ENCODE results near the gene GPR18.

GPR18 gene, protein sequence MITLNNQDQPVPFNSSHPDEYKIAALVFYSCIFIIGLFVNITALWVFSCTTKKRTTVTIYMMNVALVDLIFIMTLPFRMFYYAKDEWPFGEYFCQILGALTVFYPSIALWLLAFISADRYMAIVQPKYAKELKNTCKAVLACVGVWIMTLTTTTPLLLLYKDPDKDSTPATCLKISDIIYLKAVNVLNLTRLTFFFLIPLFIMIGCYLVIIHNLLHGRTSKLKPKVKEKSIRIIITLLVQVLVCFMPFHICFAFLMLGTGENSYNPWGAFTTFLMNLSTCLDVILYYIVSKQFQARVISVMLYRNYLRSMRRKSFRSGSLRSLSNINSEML

DNA sequence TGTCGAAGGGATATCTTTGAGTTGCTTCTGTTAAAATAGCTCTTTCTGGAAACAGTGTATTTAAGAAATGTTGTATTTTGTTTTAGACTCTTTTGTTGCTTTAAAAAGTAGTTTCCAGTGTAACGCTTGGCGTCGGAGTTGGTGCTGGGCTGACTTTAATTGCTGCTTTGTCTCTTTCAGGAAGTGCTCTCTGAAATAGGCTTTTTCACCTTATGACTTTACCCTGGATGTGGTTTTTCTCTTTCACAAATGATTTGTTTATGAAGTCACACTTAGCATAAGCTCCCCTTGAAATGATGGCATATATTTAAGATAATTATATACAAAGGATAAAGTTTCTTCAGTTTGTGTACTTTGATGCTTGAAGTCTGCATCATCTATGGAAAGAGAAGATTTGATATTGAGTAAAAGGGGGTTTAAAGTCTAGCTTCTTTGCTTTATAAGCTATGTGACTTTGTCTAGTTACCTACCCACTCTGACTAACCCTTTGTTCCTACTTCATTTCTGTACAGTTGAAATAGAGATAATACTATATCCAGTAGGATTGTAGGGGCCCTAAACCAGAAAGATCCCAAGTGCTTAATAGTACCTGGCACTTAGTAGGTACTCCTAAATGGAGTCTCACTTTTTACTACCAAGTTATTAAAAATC lies at the start of gene GPR18:
GPR18 (minus strand) TSS at position 170 of the 651 bp plus-strand sequence. CDS start 2,507 bp downstream, outside the sequence.
- DNase-seq (ENCODE audit: low read depth in 2 of 2): no peak

DNA sequence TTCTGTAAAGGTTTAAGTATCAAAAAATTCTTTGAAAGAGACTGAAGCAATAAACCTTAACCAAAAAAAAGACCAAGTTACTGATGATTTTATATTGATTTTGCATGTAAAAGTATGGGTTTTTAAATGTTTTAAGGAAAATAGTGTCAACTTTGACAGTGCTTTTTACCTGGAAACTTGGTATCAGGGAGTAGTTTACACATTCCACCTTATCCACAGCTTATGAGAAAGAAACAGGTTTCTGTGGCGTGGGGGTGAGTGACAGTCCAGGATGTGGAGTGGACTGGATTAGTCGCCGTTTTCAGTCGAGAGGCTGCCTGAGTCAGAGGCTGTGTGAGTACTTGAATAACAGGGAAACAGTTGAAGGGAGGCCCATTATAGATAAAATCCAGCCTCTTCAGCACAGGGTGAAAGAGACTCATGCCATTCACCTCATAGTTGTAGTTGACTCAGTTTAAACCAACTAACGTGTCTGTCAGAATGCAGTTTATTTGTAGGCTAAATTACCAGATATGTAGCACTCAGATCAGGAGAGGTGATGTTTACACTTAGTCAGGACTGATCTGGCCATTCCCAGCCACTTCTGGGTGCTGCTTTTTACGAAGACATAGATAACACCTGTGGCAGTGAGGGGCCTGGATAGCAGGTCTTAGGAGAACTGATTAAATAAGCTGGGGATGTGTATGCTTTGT lies 49.6 kb upstream of the GPR18 start:
- DNase-seq (ENCODE audit: low read depth in 2 of 2): no peak

DNA sequence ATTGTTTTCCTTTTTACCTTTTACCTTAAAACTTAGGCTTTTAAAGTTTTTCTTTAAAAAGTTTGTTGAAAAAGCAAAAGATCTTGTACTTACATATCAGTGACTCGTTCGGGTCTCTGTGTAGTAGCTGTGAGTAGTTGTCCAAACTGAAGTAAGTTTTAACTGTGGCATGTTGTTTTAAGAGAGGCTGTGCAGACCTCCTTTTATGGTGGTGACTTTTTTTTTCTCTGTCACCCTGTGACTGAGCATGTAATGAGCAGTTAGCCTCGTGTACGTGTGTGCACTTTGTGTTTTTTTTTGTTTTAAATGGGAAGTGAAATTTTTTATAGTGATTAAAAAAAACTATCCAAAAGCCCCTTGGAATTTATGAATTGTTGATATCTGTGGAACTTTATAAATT lies 49.1 kb upstream of the GPR18 start, which contains the start of gene GPR183:
GPR183 (minus strand) TSS at position 153 of the 400 bp plus-strand sequence. CDS start 11,254 bp downstream, outside the sequence.
- no peak for DNase-seq (ENCODE audit: low read depth in 2 of 2)

DNA sequence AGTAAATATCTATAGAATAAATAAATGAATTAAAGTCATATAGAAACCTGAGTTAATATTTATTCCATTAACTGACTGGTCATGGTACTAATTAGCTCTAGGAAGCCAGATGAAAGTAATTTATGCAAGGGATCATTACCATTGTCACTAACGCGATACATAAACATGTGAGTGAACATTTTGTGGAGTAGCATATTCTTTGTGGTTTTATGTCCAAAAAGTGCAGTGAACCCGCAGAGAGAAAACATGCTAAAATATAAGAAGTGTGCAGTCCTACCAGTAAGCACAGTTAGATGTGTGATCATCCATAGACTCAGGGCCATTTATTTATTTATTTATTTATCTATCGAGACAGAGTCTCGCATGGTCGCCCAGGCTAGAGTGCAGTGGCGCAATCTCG lies 47.4 kb upstream of the GPR18 start:
- DNase-seq (ENCODE audit: low read depth in 2 of 2): no peak

DNA sequence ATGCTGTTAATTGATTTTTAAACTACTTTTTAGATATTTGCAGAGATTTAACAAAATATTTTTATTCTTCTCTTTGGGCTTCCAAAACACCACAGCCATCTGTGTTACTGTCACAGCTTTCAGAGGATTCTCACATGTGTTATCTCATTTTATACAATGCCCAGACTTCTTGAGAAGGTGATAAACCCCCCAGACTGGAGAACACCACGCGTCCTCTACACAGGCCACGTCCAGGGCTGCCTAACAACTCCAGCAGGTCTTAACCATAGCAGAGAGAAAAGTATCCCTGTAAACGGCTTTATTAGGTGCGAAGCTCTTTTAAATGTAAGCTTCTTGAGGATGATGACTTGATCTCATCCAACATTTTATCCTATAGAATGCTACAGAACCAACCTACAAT lies 47.0 kb upstream of the GPR18 start:
- DNase-seq (ENCODE audit: low read depth in 2 of 2): no peak

DNA sequence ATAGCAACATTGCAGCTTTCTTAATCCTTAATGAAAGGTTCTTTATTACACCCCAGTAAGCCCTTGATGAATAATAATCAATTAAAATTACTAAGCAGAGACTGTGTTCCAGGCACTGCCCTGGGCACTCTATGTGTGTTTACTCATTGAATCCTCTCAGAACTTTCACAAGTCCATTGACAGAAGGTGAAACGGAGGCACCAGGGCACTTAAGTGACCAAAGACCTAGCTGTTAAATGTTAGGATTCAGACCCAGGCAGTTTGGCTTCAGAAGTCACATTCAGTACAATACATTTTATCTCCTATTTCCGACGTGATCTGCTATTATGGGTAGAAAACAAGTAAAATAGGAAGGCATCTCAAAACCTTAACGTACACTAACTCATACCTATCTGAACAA lies 46.4 kb upstream of the GPR18 start:
- DNase-seq (ENCODE audit: low read depth in 2 of 2): no peak

DNA sequence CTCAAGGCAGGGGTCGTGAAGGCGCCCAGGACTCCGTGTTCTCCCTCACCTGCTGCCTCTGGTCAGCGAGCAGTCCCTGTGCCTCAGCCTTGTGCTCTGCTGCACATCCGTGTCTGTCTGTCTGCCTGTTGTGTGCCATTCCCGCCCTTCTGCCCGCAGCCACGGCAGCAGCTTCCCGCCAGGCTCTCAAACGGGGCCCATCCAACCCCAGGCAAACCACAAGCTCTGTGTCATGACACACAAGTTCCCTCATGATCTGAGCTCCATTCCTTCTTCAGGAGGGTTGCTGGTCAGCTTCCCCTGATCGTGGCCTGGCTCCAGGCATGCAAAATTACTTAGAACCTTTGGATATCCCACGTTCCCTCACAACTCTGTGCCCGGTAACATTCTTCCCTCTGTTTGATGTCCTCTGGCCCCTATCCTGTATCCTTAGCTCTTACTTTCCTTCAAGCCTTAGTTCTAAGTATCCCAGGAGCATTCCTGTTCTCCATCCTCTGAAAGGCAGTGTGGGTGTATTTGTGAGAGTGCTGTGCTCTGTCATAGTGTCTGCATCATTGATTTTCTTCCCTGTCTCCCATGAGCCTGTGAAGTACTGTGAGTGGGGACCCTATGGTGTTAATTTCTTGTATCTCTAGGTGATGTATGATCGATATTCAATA lies 45.8 kb upstream of the GPR18 start:
- DNase-seq (ENCODE audit: low read depth in 2 of 2): no peak

DNA sequence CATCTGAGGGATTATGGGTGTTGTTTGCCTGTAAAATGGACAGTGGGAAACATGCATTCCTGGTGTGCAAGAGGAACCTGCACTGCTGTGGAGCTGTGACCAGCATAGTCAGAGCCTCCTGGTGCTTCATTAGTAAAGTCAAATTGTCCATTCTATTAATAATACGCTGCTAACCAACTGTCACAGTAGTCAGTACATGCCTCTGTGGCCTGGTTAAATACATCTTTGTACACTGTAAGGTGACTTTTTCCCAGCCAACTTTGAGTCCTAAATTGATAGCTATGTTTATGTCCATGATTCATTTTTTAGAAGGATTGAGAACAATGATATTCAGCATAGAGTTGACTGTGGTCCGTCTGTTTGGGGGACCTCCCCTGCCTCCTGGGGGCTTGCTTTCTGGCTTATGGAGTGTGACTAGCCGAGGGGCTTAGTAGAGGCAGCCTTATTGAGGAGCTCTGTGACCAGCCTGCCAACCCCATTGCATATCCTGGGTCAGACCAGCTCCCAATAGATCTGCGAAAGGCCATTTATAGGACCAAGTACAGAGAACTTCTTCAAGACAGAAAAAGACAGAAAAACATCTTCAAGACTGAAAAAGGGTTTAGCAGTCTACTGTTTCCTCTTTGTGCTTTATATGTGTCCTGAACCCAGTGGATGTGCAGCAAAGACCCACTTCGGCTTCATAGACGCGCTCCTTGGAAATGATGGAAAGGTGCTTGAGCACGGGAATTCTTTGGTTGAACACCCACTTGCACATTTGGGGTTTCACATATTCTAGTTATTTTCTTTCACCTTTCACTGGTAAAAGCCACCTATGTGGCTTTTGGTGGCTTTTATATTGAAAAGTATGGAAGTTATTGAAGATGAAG lies 44.7 kb upstream of the GPR18 start:
- DNase-seq (ENCODE audit: low read depth in 2 of 2): no peak

DNA sequence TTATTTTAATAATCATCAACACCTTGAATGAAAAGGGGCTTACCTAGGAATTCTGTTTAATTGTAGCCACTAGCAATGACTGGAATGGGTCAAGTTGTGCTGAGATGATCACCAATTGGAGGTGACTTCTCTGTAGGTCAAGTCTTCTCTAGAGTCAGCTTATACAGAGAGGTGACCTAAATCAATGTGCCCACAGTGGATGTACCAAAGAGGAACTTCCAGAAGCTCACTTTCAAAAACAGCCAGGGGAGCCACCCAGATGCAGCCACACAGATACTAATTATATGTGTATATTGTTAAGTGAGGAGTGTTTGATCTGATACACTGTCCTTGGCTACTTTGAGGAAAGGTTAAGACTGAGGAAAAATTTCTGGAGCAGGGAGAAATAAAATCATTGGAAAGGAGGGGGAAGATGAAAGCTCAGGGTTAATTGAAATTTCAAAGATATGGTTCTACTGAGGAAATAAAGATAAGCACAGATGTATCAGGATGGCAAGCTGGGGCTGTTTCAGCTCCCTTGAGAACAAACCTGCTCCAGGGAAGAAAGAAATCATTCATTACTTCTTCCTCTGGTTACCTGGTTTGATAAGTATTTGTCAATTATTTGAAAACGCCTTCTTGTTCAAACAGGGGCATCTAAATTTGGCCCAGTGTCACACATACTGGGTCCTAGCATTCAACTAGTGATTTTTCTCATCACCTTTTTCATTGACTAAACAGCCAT lies 43.9 kb upstream of the GPR18 start:
- no peak for DNase-seq (ENCODE audit: low read depth in 2 of 2)

DNA sequence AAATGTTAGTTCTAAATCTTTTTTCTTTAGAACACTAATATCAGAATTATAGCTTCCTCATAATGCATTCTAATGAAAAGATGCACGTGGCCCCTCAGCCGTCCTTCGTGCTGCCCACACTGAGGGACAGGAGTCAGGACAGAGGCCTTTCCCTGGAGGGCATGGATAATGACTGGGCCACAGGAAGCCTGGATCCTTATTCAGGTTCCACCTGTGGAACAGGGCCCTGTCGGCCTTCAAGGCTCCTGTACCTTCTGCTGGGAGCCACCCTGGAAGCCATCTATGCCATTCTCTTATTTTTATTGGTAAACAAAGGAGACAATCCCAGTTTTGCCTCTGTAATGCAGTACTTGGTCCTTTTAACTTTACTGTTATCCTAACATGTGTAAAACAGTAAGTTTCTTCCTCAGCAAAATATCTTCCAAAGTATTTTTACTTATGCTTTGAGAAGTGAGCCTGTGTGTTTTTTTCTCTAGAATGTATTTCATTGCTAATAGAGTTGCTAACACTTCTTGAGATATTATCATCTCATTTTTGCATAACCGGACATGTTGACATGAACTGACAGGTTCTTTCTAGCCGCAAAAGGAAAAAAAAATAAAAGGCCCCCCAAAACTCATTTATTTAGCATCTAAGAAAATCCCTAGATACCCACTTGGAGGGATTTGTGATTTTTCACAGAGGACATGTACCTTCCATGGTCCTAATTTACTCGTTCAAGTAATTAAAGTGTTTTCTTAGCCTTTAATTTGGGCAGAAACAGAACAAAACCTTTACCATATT lies 43.1 kb upstream of the GPR18 start:
- no peak for DNase-seq (ENCODE audit: low read depth in 2 of 2)

DNA sequence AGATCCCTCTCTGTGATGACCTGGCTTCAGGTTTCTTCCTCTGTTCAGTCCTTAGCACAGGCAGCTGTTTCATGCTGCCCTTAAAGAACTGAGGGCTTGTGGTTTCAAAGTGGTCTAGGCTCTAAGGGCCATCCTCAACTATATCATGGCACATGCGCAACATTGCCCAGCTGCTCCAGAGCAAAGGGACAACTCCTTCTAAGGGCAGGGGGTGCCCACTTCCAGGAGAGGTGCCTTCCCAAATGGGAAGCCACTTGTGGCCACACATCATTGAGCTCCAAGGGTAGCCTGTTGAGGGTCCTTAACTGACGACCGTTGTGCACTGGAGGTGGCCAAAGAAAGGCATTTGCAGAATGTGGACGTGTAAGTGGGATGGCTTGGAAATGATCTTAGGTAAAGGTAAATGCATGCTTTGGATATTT lies 41.8 kb upstream of the GPR18 start:
- DNase-seq (ENCODE audit: low read depth in 2 of 2): no peak

DNA sequence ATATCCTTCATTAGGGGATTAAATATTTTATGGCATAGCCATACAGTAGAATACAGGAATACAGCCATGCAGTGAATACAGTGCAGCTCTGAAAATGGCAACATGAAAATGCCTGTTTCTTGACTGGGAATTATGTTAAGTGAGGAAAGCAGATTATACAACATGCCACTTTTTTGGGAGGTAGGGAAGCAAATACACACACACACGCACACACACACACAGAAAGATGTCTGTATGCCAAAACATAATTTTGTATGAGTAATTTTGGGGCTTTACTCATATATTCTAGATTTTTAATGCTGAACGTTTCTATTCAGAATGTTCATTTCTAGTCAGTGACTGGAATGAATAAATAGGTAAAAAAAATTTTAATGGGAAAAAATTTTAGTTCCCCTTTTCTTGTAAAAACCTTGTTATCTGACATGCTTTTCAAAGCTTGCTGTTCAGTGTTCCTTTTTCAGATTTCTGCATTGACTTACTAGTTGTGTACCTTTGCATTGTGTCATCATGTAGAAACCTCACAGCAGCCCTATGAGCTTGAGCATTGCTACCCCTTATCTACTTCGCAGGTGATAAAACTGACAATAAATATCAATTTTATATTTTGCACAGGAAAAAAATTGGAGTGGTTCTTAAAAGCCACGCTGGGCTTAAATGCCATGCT lies 41.2 kb upstream of the GPR18 start:
- no peak for DNase-seq (ENCODE audit: low read depth in 2 of 2)

DNA sequence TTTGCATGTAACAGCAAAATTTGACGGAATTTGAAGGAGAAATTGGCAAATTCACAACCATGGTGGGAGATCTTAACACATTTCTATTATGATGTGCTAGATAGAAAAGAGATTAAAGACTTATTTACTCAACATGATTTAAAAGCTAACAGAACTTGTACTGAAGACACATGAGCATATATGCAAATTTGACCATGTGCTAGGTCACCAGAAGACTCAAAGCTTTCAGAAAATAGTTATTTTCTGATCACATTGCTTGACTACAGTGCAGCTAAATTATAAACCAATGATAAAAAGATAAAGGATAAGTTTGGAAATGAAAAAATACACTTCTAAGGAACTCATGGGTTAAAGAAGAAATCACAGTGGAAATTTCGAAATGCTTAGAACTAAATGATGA lies 39.9 kb upstream of the GPR18 start:
- no peak for DNase-seq (ENCODE audit: low read depth in 2 of 2)

DNA sequence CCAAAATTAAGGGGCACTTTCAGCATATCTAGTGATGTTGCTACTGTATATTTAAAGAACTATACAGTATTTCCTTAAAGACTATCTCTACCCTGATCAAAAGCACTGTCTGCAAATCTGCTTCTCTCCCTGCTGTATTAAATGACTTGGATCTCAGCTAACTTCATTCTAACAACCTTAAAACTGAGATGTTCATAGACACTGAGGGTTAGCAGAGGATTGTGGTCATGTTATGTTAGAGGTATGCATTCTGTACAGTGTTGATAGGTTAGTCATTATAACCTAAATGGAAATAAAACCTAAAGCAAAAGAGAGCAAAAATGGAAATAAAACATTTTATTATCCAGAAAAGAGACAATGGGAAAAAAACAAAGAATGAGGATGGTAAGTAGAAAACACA lies 39.2 kb upstream of the GPR18 start:
- peak; percentile 44 to 47 for DNase-seq (ENCODE audit: low read depth in 2 of 2)

DNA sequence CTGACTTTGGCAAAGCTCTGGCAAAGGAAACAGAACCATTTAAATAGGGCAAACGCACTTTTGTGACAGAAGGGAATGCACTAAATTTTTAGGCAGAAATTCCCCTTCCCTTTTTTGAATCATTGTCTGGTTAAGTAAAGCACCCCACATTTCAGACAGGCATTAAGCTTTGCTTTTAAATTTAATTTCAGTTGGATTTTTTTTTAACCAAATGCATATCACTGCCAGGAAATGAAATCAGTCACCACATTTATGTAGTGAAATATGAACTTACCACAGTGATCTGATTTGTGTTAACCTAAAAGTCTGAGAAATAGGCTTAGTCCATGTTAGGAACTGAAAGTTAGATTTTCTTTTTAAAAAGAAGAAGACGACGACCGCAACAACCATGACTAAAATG lies 38.2 kb upstream of the GPR18 start:
- peak; percentile 27 to 29 for DNase-seq (ENCODE audit: low read depth in 2 of 2)

DNA sequence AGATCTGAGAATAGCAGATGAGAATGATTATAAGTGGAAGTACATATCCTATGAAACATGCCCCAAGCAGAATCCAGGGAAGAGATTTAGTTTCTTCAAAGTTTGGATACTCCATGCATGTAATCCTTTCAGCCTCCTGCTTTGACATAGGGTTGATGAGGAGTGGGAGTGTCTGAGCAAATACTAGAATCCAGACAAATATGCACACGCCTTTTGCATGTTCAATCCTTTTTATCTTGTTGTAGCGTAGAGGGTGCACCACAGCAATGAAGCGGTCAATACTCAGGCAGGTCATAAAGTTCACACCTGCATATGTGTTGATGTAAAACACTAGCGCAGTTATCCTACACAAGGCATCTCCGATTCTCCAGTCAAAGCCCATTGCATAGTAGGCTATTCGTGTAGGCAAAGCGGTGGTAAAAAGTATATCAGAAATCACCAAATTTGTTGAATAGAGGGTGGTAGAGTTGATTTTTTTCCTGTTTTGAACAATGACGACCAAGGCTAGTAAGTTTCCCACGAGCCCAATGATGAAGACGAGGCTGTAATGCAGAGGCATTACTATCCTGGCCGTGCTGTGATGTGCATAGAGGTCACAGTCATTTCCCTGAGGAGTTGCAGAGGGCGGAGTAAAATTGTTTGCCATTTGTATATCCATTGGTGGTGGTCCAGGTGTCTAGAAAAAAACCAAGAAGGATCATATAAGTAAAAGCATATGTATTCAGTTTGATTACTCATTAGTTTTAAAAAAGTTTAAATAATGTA lies 37.5 kb upstream of the GPR18 start:
- no peak for DNase-seq (ENCODE audit: low read depth in 2 of 2)

DNA sequence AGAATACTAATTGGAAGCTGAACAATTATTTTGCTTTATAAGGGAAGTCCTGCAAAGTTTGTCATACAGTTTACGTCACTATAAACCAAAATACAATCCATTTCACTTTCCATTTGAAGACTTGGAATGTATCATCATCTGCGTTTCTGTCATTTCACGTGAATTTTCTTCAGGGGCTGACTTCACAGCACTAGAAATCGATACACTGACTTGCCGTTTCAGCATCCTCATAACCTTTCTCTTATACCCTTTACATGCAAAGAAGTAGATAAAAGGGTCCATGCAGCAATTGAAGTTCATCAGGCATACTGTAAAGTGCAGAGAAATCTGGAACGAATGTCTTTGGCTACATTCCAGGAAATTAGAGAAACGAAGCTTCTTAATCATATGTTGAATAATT lies 36.8 kb upstream of the GPR18 start:
- DNase-seq (ENCODE audit: low read depth in 2 of 2): no peak

DNA sequence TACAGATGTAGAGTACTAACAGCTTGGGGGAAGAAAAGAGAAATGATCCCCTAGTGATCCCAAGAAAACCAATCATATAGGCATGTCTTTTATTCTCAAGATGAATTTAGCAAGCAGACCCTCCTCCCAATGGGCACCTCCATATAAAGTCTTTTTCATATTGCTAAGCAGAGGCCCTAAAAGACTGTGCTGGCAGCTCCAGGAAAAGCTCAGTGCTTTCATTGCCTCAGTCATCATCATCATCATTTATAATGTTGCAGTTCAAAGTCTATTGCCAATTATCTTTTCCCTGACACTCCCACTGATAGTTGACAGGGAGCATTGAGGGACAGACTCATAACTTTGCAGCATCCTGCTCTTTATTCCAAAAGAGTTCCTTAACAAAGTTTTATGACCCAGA lies 36.0 kb upstream of the GPR18 start:
- no peak for DNase-seq (ENCODE audit: low read depth in 2 of 2)

DNA sequence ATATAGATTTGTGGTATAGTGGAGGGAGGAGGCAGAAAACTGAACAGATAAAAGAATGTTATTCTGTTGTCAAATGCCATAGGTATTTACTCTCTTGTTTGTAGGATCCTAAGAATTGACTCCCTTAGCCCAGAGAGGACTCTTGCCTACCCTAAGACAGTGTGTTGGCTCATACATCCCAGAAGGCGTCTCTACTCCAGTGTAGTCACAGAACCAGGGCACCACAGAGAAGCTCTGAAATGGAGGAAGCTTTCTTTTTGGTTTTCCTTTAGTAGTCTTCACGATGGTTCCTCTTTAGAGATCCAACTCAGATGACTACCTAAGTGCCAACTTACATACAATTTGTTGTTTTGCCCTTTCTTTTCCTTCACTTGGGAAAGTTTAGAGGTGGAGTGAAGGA lies 35.0 kb upstream of the GPR18 start:
- DNase-seq (ENCODE audit: low read depth in 2 of 2): no peak

Data from fibroblast of skin of left quadriceps (primary cell).